ENCODE measurements around the gene ZNF362. TPM values are rescaled to one million over a fixed set of nuclear protein-coding genes. Genes with fewer than 3 reads are reported as not detected.

Gene ZNF362
- total RNA-seq, 1 donor from 2014 or later, result 24.6 TPM

- Histone ChIP-seq H3K27ac (peak overlapping the region; percentile 96), H3K4me1 (peaks cover 69% of the 10 kb centered on the region), H3K27me3 (no peaks in the 10 kb centered on the region), H3K9me3 (no peaks in the 10 kb centered on the region), H3K4me3 (peak overlapping the region; percentile 87 to 99), H3K36me3 (no peaks in the 10 kb centered on the region)
- intact Hi-C loops (cut with DNase I), result no loop called here
- DNase-seq (ENCODE audit: extremely low spot score in 2 of 2), result no peak
- no peak for TF ChIP-seq CTCF (IDR thresholded peaks at IDR 0.05)
- TF ChIP-seq POLR2A (IDR thresholded peaks at IDR 0.05), result no peak
- TF ChIP-seq POLR2AphosphoS5 (IDR thresholded peaks at IDR 0.05; ENCODE audit: insufficient read depth in 1 of 2, low read depth in 1 of 2), result no peak
Observed at GRCh38 chr1:33347650-33347992, 91.3 kb downstream of the ZNF362 start.

- intact Hi-C loops (cut with DNase I), result no loop called here
- H3K4me1 ChIP-seq, result peaks cover 63% of the 10 kb centered on the region
- peak overlapping the region; percentile 96 for H3K27ac ChIP-seq
- no peak for DNase-seq (ENCODE audit: extremely low spot score in 2 of 2)
- no peaks in the 10 kb centered on the region for H3K27me3 ChIP-seq
- H3K4me3 ChIP-seq, result peak overlapping the region; percentile 87 to 99
- no peaks in the 10 kb centered on the region for H3K36me3 ChIP-seq
- H3K9me3 ChIP-seq, result no peaks in the 10 kb centered on the region
- no peak for TF ChIP-seq CTCF (IDR thresholded peaks at IDR 0.05)
- no peak for TF ChIP-seq POLR2AphosphoS5 (IDR thresholded peaks at IDR 0.05; ENCODE audit: insufficient read depth in 1 of 2, low read depth in 1 of 2)
- TF ChIP-seq POLR2A (IDR thresholded peaks at IDR 0.05), result no peak
Observed at GRCh38 chr1:33348194-33348593, 91.9 kb downstream of the ZNF362 start.

GRCh38 chr1:33348676-33349080 lies 92.4 kb downstream of the ZNF362 start:
- peaks cover 58% of the 10 kb centered on the region for H3K4me1 ChIP-seq
- intact Hi-C loops (cut with DNase I), result no loop called here
- peak overlapping the region; percentile 96 for H3K27ac ChIP-seq
- no peaks in the 10 kb centered on the region for H3K9me3 ChIP-seq
- no peaks in the 10 kb centered on the region for H3K27me3 ChIP-seq
- TF ChIP-seq CTCF (IDR thresholded peaks at IDR 0.05) (no peak), POLR2AphosphoS5 (IDR thresholded peaks at IDR 0.05; ENCODE audit: insufficient read depth in 1 of 2, low read depth in 1 of 2) (no peak), POLR2A (IDR thresholded peaks at IDR 0.05) (no peak)
- no peak for DNase-seq (ENCODE audit: extremely low spot score in 2 of 2)
- H3K4me3 ChIP-seq, result peak overlapping the region; percentile 87 to 99
- H3K36me3 ChIP-seq, result no peaks in the 10 kb centered on the region

GRCh38 chr1:33349081-33349759 lies 92.9 kb downstream of the ZNF362 start:
- TF ChIP-seq POLR2A (IDR thresholded peaks at IDR 0.05) (peak in 1 of 2 donors; percentile 23), POLR2AphosphoS5 (IDR thresholded peaks at IDR 0.05; ENCODE audit: insufficient read depth in 1 of 2, low read depth in 1 of 2) (peak in 1 of 2 donors; percentile 20), CTCF (IDR thresholded peaks at IDR 0.05) (no peak)
- Histone ChIP-seq H3K9me3 (no peaks in the 10 kb centered on the region), H3K27ac (peak overlapping the region; percentile 96), H3K36me3 (peaks cover 0 to 1% of the 10 kb centered on the region in 2 donors), H3K27me3 (no peaks in the 10 kb centered on the region), H3K4me3 (peak overlapping the region; percentile 87 to 99), H3K4me1 (peaks cover 53% of the 10 kb centered on the region)
- intact Hi-C loops (cut with DNase I), result no loop called here
- DNase-seq (ENCODE audit: extremely low spot score in 2 of 2), result no peak
